HG03175 (cell line): ENCODE data around the gene CEBPE.

Experiments used
- ATAC-seq: cut with Tn5 transposase; IDR thresholded peaks from one replicate; pipeline ENCODE4 v1.9.1; 2021; ENCODE audit warnings: mild to moderate bottlenecking, moderate library complexity; ENCODE audit not compliant: unreplicated experiment

Gene CEBPE

GRCh38 chr14:23145794-23146350 is 26.8 kb upstream of the CEBPE start:
- ATAC-seq, result no peak

- no peak for ATAC-seq
Observed at GRCh38 chr14:23143911-23144310, 24.9 kb upstream of the CEBPE start.

DNA sequence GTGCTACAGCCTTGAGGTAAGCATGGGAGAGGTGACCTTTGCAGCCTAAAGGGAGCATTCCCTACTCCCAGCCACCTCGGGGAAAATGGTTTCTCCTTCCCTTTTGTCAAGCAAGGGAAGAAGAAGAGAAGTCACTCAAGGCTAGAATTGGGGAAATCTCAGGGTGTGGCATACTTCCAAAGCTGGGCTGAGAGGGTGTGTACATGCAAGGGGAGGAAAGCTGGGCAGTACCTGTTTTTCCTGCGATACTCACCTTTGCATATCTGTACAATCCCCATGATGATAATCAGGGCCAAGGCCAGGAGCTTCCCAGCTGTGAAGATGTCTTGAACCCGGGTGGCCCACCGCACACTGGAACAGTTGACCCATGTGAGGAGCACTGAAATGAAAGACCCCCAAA is 23.8 kb upstream of the CEBPE start:
- ATAC-seq, result no peak

DNA sequence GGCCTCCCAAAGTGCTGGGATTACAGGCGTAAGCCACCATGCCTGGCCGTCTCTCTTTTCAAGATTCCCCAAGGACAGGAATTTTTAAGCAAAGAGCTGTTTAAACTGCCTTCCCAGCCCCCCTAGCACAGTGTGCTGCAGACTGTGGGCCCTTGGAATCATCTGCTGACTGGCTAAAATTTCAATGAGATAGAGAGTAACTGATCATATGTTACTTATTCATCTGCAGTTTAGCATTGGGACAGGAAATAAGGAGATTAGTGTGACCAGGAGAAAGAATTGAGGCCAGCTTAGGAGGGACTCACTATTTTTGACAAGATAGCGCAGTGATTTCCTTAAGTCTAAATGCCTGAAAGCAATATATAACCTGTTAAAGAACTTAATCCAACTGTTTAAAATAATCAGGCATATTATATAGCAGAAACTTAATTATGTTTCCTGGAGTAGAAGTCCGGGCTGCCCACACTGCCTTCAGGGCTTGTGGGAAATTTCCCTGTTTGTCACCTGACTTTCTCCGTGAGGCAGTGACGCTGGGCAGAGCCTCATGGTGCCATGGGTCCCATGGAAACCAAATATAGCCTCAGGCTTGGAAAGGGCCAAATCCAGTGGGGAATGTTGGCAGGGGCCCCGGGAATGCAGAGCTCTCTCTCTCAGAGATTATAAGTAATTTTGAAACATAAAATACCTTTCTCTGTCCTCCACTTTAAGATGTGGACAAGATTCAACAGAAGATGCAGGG is 22.8 kb upstream of the CEBPE start:
- ATAC-seq, result no peak

GRCh38 chr14:23140371-23140770 is 21.3 kb upstream of the CEBPE start:
- no peak for ATAC-seq

GRCh38 chr14:23139874-23140273 is 20.8 kb upstream of the CEBPE start:
- no peak for ATAC-seq

GRCh38 chr14:23137813-23138535 is 18.9 kb upstream of the CEBPE start:
- ATAC-seq, result no peak

DNA sequence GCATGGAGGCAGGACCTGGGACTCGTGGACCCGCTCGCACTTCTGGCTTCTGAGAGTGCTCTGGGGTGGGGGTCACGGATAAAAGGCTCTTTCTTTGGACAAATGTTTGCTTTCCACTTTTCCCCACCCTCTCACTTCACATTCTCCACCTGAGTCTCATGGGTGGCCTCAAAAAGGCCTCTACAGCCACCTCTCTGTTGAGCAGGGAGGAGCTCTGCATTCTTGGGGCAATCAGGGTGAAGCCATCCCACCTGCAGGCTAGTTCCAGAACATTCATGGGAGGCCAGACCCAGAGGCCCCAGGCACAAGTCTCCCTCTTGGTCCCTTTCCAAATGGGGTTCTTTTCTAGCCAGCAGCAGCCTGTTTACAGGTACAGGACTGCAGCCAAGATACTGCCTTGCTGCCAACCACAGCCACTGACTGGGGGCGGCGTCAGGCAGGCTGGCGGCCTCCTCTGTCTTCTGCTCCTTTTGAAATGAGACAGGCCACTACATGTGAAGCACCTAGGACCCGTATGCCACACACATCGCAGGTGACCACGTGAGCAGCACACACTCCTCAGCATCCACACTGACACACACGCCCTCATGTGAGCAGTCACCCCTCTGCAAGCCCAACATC is 18.2 kb upstream of the CEBPE start:
- no peak for ATAC-seq

DNA sequence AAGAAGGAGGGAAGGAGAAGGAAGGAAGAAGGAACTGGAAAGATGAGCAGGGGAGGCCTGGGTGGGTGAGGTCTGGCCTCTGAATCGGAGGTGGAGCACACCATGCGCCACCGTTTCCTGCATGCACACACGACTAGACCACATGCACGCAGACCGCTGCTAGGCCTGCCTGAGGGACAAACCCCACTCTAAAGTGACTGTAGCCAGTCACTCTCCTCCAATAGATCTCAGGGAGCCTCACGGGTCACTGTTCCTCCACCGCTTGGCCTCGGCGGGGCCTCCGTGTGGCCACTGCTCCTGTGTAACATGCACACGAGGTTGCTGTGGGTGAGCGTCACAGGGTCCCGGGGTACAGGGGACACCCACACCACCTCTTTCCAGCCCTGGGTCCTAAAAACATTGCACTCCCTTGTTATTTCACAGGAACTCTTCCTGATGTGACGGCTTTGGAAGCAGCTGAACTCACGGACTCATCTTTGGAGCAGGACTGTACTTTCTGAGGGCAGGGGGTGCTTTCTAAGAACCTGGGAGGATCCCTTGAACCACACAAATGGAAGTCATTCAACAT is 17.6 kb upstream of the CEBPE start:
- ATAC-seq, result no peak

DNA sequence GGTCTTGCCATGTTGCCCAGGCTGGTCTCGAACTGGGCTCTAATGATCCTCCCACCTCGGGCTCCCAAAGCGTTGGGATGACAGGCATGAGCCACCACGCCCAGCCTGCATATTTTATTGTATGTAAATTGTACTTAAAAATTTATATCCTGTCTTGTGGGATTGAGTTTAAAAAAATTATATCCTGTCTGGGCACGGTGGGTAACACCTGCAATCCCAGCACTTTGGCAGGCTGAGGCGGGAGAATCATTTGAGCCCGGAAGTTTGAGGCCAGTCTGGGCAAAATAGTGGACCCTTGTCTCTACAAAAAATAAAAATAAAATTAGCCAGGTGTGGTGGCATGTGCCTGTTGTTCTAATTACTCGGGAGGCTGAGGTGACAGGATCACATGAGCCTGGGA is 13.9 kb upstream of the CEBPE start:
- ATAC-seq, result no peak

DNA sequence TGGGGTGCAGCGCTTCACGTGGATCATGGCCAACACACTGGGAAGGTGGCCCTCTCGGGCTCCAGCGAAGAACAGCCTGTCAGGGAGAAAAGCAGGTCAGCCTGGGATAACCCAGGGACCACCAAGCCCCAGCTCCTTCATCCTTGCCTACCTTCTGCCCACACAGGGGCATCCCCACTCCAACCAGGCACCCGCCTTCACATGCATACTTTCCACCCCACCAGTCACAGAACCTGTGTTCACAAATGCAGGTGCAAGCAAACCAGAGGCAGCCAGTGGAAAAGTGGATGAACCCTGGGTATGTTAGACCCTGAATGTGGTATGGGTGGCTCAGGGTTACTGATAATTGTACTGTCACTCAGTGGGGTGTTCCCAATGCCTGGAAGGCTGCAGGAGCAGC is 12.4 kb upstream of the CEBPE start:
- no peak for ATAC-seq

GRCh38 chr14:23130871-23131270 is 11.8 kb upstream of the CEBPE start:
- no peak for ATAC-seq

GRCh38 chr14:23129759-23130316 is 10.8 kb upstream of the CEBPE start:
- ATAC-seq, result no peak

DNA sequence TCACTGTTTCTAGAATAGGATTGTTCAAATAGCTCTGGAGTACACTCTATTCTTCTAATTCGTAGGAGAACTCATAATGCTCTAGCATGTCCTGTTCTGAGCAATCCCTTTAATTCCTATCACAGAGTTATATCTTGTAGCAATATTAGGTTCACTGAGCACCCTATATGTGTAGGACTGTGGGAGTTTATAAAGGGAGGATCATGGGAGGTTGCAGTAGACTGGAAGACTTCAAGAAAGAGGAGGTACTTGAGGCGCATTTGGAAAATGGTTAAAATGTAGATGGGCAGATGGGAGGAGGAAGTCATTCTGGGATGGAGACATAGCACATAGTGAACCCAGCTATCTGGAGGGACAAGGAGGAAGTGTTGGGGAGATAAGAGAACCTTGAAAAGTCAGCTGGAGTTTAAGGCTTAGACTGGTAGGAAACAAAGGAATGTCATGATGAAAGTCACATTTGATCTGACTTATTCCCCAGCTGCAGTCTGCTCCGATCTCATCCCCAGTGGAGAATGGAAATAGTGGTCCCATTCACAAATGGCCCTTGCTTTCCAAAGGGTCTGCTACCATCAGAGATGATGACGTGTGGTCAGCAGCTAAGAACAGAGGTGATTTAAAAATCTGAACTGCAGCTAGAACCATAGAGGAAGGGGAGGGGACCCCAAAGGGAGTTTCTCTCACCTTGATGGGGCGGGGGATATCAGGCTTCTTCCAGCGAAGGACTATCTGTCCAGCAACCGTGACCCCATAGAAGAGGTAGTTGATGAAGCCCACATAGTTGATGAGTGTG is 10.1 kb upstream of the CEBPE start:
- no peak for ATAC-seq

GRCh38 chr14:23127861-23128260 is 8.8 kb upstream of the CEBPE start:
- no peak for ATAC-seq

- ATAC-seq, result no peak
Observed at GRCh38 chr14:23126548-23127278, 7.7 kb upstream of the CEBPE start.

GRCh38 chr14:23125933-23126524 is 7.0 kb upstream of the CEBPE start:
- ATAC-seq, result no peak

GRCh38 chr14:23125011-23125410 is 6.0 kb upstream of the CEBPE start:
- ATAC-seq, result no peak

DNA sequence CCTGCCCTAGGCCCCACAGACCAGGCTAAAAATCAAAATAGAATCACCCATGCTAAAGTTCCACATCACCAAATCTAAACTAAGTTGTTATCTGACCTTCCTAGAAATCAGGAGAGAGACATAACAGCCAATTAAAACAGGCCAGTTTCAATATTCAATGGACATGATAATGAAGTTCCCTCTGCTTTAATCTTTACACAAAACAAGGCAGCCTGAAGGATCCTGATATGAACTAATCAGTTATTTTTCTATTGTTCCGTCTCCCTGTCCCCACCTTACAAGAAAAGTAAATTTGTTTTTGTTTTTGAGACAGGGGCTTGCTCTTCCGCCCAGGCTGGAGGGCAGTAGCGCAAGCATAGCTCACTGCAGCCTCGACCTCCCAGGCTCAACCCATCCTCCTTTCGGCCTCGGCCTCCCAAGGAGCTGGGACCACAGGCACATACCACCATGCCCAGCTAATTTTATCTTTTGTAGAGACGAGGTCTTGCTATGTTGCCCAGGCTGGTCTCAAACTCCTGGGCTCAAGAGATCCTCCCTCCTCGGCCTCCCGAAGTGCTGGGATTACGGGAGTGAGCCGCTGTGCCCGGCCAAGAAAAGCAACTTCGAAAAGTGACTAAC is 5.4 kb upstream of the CEBPE start:
- no peak for ATAC-seq
